Panc1 (cell line): ENCODE data around the gene SPACA9.

ENCODE experiments used
- CTCF ChIP-seq: fragments of 450-650 bp; IDR thresholded peaks from 2 replicates; pipeline ENCODE4 v1.5.1; 2017; ENCODE audit warnings: mild to moderate bottlenecking
- POLR2AphosphoS5 ChIP-seq: IDR thresholded peaks from 2 replicates; pipeline ENCODE4 v1.6.1; 2012; ENCODE audit warnings: mild to moderate bottlenecking, low read depth, low read length, moderate library complexity
- SIN3A ChIP-seq: IDR thresholded peaks from 2 replicates; pipeline ENCODE4 v1.6.1; 2012; ENCODE audit warnings: low read depth, mild to moderate bottlenecking, low read length, moderate library complexity, borderline replicate concordance; ENCODE audit not compliant: insufficient read depth

GRCh38 chr9:132864691-132865090 lies 14.0 kb upstream of the SPACA9 start:
- TF ChIP-seq CTCF (no peak), SIN3A (no peak), POLR2AphosphoS5 (no peak)
